NCI-H226 (cell line): ENCODE data around the gene CFAP77.

Source experiments
- DNase-seq: peaks from one replicate; pipeline ENCODE4 v3.0.0-alpha.2; 2015

The CFAP77 gene

DNA sequence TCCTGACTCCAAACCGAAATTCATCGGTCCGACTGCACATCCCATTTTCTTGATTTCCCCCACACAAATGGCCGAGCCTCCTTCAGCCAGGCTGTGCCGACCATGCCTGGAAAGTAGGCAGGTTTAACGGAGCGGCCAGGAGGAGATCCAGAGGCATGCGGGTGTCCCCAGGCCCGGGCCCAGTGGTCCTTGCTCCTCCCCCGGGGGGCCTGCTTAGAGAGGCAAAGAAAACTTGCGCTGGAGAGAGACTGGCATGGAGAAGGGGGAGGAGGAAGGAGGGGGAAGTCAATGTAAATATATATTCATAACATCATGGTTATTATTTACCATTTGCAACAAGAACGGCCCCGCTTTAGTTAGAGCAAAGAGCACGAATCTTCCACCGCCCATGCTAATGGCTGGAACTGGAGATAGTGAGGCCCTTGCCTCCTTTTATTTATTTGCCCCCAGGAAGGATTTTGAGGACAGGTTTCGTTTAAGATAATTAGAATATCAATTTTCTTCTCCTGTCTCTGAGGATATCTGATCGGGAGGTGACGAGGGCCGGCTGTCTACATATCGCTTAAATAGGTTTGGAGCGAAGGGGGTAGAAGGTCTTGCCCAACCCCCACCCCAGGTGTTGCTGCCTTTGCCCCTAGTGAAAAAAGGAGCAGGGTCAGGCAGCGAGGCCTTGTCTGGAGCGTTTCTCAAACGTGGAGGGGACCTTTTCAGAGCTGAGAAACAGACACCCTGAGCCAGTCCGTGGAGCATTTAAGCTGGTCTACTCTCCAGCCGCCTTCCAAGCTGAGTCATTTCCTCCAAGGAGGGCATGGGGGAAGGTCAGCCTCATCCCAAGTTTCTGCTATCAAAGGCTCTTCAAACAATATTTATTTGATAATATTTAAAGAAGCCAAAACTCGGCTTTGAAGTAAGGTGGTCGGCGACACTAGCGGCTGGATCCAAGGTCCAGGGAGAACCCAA is 174.9 kb downstream of the CFAP77 start:
- peak; percentile 17 for DNase-seq

DNA sequence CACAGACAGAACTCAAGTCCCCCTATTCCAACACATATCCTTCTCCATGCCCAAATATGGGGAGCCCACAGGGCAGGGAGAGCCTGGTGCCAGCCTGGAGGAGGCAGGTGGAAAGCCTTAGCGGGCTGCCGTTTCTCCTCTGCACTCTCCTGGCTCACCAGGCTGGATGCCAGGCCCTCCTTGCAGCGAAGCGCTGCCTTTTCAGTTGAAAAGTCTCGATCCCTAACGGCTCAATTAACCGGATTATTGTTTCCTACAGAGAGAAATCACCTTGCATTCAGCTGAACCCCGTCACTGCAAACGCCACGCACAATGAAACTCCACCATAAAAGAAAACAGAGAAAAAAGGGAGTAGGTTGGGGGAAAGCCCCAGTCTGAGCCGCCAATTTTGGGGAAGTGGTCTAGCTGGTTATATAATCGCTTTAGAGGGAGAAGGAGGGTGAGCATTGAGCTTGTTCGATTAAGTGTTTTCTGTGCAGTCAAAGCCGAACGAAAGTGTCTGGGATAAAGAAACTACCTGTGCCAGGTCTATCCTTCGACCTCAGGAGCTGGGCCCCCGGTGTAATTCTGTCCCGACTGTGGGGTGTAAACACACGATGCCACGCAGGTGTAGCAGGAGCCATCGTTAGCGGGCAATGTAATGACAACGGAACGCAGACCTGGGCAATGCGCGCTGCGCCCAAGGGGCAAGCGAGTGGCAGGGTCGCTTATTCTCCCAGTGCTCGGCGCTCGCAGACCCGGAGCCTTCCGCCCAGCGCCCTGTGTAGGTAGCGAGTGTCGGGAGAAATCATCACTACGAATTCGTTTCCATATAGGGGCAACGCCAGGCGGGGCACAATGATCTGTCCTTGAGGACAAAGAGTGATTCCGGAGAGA is 176.2 kb downstream of the CFAP77 start:
- no peak for DNase-seq

DNA sequence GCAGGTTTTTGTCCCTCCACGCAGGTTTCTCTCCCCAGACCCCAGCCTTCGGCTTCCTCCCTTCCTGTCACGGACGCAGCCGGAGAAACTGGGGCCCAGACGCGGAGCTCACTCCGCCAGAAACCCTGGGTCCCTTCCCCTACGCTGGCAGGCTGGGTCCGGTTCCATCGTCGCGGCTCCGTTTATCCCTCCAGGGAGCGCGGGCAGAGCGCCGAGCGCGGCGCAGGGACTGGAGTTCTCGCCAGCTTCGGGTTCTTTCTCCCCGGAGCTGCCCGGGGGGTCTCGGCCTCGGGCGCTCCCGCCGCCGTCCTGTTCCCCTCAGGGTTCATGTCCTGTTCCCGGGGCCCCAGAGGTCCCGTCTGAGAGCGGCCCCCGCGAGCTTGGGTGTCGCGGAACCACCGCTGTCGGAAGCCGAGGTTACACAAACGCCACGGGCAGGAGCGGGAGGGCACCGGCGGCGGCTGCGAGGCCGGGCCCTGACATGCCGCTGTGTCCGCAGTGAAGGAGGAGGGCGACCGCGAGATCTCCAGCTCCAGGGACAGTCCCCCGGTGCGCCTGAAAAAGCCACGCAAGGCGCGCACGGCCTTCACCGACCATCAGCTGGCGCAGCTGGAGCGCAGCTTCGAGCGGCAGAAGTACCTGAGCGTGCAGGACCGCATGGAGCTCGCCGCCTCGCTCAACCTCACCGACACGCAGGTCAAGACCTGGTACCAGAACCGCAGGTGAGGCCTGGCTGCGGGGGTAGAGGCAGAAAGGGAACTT is 177.0 kb downstream of the CFAP77 start:
- DNase-seq, result no peak

DNA sequence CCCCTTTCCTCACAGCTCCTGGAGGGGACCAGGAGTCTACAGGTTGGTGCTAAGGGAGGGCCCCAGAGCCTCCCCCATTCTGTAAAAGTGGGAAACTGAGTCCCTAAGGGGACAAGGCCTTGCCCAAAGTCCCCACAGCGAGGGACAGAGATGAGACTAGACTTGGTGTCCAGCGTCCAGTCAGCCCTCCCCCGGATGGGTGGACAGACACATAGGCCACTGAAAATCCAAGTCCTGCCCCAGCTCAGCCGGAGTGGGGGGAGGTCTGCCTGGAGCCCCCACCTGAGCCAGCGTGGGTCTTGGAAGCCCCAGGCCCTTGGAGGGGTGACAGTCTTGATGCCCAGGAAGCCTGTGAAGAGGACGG is 177.6 kb downstream of the CFAP77 start:
- no peak for DNase-seq

DNA sequence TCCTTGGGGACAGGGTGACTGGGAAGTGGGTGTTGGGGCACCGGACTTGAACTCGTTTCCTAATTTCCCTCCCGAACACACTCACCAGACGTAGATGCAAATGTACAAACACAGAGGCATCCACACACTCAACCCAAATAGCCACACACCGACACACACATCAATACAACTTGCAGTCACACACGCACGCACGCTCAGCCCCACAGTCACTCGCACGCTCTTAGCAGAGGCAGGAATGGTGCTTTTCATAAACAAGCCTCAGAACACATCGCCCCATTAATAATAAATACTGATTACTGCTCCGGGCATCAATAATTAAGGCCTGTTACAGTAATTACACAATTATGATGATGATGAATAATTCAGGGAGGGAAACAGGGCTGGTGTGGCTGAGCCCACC is 178.1 kb downstream of the CFAP77 start:
- no peak for DNase-seq

DNA sequence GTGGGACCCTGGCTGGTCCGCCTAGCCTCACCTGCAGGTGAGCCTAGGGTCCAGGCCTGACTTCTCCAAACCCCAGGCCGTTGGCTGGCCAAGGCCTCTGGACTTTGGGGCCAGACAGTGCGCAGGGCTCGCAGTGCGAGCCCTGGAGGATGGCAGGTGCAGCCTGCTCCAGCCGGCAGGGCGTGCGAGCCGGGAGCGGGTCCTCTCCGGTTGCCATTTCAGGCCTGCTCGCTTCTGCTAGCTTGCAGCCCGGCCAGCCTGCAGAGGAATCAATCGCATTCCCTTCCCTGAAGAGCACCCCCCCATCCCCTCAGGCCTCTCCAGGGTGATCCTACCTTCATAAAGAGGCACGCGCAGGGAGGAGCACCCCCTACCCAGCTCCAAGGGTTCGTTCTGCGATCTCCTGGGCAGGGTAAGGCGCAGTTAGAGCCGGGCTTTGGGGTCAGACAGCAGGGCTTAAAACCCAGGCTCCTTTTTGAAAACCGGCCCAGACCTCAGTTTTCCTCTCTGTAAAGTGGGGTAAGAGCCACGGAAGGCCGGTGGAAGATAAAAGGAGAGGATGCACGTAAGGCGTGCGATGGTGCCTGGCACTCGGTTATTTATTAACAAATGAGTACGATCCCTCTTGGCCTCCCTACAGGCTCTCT is 178.6 kb downstream of the CFAP77 start:
- DNase-seq, result no peak

DNA sequence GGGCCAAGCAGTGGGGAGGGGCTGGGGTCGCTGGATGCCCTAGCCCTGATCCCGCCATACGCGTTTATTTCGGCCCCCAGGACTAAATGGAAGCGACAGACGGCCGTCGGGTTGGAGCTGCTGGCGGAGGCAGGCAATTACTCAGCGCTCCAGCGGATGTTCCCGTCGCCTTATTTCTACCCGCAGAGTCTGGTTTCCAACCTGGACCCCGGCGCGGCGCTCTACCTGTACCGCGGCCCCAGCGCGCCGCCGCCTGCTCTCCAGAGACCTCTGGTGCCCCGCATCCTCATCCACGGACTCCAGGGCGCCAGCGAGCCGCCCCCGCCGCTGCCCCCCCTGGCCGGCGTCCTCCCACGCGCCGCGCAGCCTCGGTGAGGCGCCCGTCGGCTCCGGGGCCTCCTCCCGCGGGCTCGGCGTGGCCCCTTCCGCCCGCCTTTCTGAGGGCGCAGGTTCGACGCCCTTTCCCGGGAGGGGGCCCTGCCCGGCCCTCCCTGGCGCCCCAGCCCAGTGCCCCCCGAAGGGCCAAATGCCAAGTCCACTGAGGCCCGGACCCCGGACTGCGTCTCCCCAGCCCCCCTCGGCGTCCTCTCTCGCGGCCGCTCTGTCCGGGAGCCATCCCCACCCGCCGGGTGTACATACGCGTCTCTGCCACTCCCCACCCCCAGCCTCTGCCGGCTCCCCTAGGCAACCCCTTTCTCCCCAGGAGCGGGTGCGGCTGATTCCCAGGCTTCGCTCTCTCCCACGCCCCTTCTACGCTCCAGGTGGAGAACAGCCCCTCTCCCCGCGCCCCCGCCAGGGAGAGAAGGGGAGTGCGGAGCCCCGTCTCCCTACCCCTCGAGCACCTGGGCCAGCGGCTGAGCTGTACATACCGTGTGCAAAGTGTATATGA is 179.4 kb downstream of the CFAP77 start:
- DNase-seq, result no peak

DNA sequence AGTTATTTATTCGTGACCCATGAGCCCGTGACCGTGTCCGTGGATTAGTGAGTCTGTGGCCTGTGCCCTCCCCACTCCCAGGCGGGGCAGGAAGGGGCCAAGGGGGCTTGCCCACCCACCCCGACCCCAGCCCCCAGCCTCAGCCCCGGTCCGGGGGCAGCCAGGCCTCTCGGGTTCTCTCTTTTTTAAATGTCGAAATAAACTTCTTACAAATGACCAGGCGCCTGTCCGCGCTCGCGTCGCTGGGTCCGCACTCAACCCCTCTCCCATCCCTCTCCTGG is 180.0 kb downstream of the CFAP77 start:
- no peak for DNase-seq

DNA sequence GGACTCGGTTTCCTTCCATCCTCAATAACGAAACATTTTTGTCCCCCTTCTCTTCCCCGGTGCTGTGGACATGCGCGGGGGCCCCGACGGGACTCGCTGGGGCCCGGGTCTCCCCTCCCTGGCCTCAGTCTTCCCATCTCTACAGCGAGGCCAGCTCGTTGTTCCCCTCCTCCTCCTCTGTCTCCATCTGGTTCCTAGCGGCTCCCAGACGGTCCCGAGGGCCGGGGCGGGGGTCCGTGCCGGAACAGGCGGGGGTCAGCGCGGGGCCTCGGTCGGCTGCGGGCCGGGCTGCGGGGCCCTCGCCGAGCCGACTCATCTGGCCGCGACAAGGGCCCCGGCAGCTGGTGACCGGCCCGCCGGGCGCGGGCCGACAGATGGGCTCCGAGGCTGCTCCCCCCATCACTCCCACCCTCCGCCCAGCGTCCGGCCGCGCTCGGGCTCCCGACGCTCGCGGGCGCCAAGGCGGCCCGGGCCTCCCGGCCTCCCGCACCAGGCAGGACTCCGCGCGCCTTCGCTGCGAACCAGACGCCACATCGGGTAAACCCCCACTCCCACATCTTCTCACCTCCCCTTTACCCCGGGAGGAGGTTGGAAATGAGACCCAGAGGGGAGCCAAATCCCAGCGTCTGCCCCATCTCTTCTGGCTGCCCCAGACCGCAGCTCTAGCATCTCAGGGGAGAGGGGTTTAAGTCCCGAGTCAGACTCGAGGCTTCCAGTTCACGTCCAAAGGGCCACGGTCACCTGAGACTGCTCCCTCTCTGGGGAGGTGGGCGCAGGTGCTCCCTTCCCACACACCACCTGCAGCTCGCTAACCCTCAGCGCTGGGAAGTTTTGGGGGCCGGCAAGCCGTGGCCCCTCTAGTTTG is 180.5 kb downstream of the CFAP77 start:
- DNase-seq, result no peak

DNA sequence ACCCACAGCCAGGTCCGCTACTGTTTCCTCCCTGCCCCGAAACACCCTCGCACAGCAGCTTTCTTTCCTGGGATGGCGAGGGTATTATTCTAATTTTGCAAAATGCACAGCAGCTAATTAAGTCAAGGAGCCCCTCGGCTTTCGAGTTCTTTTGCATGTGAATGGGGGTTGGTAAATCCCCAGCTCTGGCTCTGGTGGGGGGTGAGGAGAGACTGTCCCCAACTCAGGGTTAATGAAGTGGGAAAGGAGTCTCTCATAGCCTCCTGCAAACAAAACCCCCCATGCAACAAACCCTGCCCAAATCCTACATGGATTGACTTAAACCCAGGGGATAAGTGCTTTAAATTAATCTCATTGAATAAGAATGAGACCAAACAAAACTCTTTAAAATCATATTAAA is 181.2 kb downstream of the CFAP77 start:
- no peak for DNase-seq

DNA sequence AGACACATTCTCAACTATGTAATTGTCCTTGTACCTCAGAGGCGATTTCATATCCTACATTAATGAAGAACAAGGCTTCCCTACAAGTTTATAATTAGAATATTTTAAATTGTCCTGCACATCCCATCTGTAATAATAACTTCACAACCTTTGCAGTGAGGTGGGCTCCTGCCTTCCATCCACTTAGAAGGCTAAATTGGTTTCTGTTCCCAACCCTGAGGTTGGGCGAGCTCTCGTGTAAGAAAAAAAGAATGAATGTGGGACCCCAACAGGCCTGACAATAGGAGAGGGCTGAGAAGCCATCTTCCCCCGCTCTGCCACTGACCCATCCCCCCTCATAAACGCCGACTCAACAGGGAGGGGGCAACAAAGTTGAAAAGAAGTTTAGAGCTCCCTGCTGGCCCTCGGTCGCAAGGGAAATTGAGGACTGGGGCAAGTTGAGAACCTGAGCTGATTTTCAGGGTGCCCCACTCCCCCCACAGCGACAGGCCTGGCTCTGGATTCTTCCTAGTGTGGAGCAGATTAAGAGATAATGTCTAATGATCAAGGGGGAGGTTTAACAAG is 181.8 kb downstream of the CFAP77 start:
- DNase-seq, result no peak

DNA sequence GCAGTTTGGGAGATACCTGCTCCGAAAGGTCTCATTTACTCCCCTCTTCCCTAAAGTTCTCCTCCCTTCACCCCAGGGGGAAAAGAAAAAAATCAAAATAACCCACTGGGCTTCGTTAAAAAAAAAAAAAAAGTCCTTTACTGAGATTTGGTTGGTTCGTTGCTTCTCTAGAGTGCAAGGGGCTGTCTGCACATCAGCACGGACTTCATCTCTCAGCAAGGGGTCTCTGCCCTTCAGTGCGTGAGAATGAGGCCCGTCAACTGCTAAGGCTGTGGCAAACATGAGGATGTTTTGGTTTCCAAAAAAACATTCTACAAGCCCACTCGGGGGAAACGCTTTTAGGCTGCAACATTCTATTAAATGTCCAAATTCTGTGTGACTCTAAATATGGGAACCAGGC is 182.4 kb downstream of the CFAP77 start:
- no peak for DNase-seq

DNA sequence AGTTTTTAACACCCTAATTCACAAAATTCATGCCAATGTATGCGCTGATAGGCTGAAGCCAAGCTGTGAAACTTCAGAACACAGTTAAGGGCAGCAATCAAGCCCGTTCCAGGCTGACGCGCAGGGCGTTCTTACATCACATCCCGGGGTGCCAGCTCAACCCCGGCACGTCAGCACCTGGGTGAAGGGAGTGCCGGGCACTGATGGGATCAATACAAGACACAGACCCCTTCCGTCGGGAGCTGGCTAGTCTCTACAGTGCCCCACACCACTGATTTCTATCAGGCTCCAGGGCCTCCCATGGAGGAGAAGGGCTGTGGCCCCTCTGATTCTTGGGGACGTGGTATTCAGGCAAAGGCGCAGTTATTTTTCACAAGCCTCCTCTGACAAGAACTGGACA is 184.4 kb downstream of the CFAP77 start:
- DNase-seq, result no peak

DNA sequence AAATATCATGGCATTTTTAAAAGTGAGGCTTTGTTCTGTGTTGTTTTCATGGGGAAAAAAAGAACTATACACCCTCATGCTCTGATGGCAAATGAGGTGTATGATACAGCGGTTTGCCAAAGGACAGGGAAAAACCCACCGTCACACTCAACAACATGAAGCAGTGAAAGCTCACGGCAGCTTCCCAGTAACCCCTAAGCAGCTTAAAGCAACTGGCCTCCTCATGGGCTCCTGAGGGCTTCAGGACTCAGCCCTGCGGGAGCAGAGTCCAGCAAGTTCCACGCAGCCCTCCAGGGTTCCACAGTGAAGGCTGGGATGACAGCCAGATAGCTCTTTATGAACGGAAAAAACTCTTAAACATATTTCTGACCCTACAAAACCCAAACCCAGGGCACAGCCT is 185.3 kb downstream of the CFAP77 start:
- no peak for DNase-seq

DNA sequence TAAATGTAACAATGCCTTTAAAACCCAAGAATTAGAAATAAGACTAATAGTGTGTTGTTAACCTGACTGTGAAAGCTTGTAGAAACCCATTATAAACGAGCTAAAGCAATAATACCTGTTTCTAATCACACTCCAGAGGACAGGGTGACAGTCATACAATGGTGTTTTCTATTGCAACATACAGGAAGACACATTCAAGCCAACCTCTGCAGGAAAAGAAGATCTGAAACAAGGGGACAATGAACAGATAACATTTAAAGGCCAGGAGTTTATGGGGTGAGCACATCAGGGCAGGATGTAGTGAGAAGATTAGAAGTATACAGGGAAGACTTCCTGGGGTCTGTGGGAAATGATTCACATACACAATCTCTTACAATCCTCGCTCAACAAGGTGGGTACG is 186.2 kb downstream of the CFAP77 start:
- DNase-seq, result no peak

DNA sequence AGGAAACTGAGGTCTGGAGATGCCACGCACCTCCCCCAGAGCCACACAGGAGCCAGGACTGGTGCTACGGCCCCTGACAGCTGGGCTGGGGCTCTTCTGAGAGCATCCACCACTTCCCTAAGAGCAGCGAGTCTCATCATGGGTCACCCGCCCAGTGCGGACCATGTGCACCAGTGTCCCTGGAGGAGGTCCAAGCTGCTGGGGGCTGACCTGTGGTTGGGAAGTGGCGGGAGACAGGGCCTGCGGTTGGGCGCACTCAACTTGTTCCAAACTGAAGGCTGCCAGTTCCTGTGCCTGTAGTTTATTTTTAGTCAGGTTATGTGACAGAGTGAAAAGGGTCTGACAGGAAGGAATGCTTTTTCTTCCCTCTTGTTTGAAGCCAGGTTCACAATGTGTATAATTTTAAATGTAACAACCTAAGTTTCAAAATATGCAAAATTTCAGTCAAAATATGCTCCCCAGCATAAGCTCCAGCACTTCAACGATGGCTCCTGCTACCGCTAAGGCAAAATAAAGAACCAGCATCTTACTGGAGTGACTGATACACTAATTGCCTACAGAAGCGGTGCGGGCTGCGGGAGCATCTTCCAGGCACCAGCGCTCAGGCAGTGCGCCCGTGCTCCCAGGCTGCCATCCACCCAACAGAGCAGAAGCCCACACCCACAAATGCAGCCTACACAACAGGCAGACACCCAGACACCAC is 187.2 kb downstream of the CFAP77 start:
- DNase-seq, result no peak

DNA sequence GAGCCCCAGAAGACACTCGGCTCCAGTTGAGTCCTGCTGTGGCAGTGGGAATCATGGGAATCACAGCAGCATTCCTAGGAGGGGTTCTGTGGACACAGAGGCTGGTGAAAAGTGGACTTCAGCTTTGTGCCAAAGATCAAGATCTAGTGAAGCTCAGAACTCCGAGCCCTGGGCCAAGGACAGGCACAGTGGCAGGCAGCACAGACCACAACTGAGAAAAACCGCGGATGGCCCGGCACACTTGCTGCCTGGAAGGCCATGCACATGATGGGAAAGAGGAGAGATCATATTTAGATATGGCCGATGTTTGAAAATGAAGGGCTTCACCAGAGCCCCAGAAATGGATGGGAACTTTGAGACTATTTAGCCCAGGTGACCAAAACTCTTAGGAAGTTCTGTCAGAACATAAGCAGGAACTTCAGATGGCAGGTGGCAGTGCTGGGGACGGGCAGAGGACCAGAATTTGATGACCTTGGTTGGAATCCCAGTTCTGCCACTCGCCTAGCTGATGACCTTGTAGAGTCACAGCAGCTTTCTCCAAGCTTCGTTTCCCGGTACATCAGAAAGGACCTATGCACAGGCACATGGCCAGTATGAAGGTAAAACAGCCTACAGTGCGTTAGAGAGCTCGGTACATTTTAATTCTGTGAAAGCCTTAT is 190.4 kb downstream of the CFAP77 start:
- no peak for DNase-seq

DNA sequence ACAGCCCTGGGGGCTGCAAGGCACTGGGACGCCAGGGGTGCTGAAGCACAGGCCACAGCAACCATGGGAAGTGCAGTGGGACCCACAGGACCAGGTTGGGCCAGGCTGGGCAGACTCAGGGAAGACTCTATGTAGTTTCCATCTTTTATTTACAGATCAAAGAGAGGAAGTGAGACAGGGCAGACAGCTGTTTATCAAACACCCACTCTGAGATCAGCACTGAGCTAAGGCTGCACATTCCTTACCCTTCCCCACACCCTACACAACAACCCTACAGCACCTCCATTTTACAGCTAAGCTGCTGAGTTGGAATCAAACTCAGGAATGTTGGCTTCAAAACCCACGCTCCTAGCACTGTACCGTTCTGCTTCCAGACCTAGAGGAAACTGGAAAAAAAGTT is 192.2 kb downstream of the CFAP77 start:
- DNase-seq, result no peak

DNA sequence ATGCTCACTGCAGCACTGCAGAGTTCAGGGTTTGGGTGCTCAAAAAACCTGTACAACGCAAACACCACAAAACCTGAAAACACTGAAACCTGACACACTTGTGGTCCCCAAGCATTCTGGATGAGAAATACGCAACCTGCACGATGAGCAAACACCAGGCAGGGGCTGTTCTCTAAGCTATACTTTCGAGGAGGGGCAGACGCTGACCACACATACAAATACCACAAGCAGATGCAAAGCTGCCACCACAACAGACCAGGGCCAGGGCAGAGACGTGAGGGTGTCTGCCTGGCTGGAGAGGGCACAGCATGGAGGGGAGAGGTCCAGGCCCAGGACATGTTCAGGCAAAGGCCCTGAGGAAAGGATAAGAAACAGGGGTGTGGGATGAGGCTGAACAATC is 195.4 kb downstream of the CFAP77 start:
- DNase-seq, result no peak
